OCI-LY7 (cell line): ENCODE results near the gene CH25H.

Experiments used
- EZH2phosphoT487 ChIP-seq: fragments of 200-600 bp; sonication (generic); IDR thresholded peaks from 2 replicates; pipeline ENCODE4 v1.6.1; 2018; ENCODE audit warnings: low read depth, borderline replicate concordance, mild to moderate bottlenecking, mixed run types, antibody characterized with exemption, low read length, moderate library complexity, mixed read lengths
- TF ChIP-seq, protein P1 (sequence below): fragments of 200-600 bp; sonication (generic); conservative IDR thresholded peaks from 2 replicates; pipeline ENCODE4 v1.5.1; 2014; ENCODE audit warnings: mild to moderate bottlenecking, antibody characterized with exemption, low read length, moderate library complexity, mixed read lengths

GRCh38 chr10:89238956-89239644 is 32.0 kb upstream of the CH25H start:
- TF ChIP-seq, protein P1, sequence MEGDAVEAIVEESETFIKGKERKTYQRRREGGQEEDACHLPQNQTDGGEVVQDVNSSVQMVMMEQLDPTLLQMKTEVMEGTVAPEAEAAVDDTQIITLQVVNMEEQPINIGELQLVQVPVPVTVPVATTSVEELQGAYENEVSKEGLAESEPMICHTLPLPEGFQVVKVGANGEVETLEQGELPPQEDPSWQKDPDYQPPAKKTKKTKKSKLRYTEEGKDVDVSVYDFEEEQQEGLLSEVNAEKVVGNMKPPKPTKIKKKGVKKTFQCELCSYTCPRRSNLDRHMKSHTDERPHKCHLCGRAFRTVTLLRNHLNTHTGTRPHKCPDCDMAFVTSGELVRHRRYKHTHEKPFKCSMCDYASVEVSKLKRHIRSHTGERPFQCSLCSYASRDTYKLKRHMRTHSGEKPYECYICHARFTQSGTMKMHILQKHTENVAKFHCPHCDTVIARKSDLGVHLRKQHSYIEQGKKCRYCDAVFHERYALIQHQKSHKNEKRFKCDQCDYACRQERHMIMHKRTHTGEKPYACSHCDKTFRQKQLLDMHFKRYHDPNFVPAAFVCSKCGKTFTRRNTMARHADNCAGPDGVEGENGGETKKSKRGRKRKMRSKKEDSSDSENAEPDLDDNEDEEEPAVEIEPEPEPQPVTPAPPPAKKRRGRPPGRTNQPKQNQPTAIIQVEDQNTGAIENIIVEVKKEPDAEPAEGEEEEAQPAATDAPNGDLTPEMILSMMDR, result no peak
- no peak for TF ChIP-seq EZH2phosphoT487
